ENCODE results near the gene MIDN. TPM values are rescaled to one million over a fixed set of nuclear protein-coding genes. Genes with fewer than 3 reads are reported as not detected.

MIDN gene
- total and polyA plus RNA-seq, 3 experiments from 2014 or later: 14.6 to 45.3 (median 39.8) TPM

DNA sequence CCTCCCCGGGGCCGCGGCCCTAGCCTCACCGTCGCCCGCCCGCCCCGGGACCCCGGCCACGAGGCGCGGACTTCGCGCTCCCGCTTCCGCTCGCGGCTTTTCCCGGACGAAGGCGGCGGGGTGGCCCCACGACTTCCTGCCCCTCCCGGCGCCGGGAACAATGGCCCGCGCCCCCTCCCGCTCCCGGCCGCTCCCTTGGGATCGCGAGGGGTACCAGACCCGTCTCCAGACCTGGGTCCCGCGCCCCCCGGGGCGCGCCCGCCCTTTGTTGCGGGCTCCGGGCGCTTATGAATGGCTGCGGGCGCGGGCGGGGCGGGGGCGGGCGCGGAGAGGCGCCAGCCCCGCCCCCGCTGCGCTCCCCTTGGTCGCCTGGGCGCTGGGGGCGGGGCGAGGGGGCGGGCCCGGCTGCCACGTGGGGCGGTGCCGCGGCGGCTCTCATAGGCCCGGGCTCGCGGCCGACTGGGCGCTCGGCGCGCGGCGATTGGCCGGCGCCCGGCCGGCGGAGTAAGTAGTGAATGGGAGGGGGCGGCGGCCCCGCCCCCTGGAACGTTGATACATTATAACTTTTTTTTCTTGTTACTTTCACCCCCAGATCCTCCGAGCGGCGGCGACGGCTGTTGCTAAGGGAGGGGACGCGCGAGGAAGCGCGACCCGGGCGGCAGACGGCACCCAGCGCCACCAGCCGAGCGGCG is 1.1 kb downstream of the MIDN start:
- H3K4me1 ChIP-seq (ENCODE audit: insufficient read depth, low read length): peaks cover 32% of the 10 kb centered on the region
- DNase-seq: peak; percentile 88 to 96 (median 94)
- peaks cover 0 to 21% (median 0%) of the 10 kb centered on the region in 3 donors for H3K36me3 Mint-ChIP-seq
- peak overlapping the region; percentile 62 for H3K4me3 ChIP-seq (ENCODE audit: low read length)
- H3K27me3 Mint-ChIP-seq: peaks cover 0 to 8% of the 10 kb centered on the region in 2 donors
- no peaks in the 10 kb centered on the region for H3K9me3 Mint-ChIP-seq
- peaks cover 6% of the 10 kb centered on the region for H3K36me3 ChIP-seq (ENCODE audit: insufficient read depth, low read length)
- peak overlapping the region; percentile 80 to 100 (median 90) for H3K27ac Mint-ChIP-seq
- H3K4me3 Mint-ChIP-seq: peak overlapping the region; percentile 81 to 100 (median 90)
- peaks cover 4 to 20% (median 9%) of the 10 kb centered on the region in 3 donors for H3K4me1 Mint-ChIP-seq
- ChIA-PET POLR2A (interaction anchor here (1.0 to 2.2 kb wide), 4 partner anchors 11 to 20 kb away, joined by 3 to 22 read pairs (median 6); partner anchors contain the start of gene CIRBP), CTCF (interaction anchor here (1.0 kb wide), 3 partner anchors 17 to 20 kb away, joined by 4 to 8 read pairs (median 6); partner anchors contain the start of gene CIRBP)
- no peaks in the 10 kb centered on the region for H3K27me3 ChIP-seq (ENCODE audit: insufficient read depth, low read length, poor library complexity, severe bottlenecking)
- no peaks in the 10 kb centered on the region for H3K9me3 ChIP-seq (ENCODE audit: low read length)
- peak overlapping the region; percentile 92 for H3K27ac ChIP-seq (ENCODE audit: low read depth, low read length)

DNA sequence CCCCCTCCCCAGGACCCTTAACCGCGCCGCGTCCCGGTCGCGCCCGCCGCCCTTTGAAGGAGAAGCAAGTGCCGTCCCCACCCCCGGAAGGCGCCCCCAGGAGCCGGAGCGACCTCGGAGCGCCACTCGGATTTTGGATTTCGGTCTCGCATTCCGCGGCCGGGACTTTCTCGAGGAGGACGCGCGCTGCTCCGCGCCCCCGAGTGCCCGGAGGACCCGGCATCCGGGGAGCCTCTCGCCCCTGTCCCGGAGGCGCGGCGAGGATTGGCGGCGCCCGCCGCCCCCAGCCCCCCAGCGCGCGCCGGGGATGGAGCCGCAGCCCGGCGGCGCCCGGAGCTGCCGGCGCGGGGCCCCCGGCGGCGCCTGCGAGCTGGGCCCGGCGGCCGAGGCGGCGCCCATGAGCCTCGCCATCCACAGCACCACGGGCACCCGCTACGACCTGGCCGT is 1.6 kb downstream of the MIDN start:
- H3K36me3 ChIP-seq (ENCODE audit: insufficient read depth, low read length): peaks cover 12% of the 10 kb centered on the region
- peak in 1 of 5 donors; percentile 49 for DNase-seq

DNA sequence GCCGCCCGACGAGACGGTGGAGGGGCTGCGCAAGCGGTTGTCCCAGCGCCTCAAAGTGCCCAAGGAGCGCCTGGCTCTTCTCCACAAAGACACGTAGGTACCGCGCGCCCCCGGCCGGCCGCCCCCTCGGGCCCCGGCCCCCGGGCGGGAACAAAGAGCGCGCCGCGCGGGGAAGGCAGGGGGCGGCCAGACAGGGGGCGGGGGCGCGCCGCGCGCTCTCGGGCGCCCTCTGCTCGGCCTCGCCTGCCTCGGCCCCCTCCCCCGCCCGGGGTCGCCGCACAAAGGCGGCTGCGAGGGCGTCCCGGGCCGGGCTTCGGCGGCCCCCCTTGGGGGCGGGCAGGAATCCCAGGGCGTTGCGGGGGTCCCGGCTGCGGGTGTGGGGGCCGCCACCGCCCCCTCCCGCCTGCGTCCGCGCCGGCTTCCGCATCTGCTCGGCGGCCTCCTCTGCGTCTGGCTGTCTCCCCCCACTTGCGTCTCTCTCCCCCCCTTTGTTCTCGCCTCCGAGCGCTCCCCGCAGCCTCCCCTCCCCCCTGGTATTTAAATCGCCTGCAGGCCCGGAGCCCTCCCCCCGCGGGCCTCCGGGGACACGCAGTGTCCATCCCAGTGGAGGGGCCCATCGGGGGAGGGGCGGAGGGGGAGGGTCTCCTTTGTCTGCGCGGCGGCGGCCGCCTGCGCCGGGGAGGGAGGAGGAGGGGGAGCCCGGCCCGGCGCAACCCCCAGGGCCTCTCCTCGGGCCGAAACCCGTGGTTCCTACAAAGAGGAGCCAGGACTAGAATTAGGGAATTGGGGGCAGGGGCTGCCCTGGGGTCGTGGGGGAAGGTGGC is 2.3 kb downstream of the MIDN start:
- Histone ChIP-seq H3K36me3 (ENCODE audit: insufficient read depth, low read length) (peaks cover 18% of the 10 kb centered on the region), H3K27me3 (ENCODE audit: insufficient read depth, low read length, poor library complexity, severe bottlenecking) (no peaks in the 10 kb centered on the region), H3K4me1 (ENCODE audit: insufficient read depth, low read length) (peaks cover 33% of the 10 kb centered on the region), H3K27ac (ENCODE audit: low read depth, low read length) (peak overlapping the region; percentile 92), H3K9me3 (ENCODE audit: low read length) (no peaks in the 10 kb centered on the region), H3K4me3 (ENCODE audit: low read length) (peak overlapping the region; percentile 83)
- H3K27me3 Mint-ChIP-seq: peaks cover 0 to 10% of the 10 kb centered on the region in 2 donors
- peak overlapping the region; percentile 85 to 100 (median 96) for H3K27ac Mint-ChIP-seq
- ChIA-PET CTCF (interaction anchor here (1.0 kb wide), 1 partner anchor 16 kb away, joined by 6 read pairs; no protein-coding TSS in a partner anchor), POLR2A (interaction anchor here (0.6 to 3.5 kb wide), 6 partner anchors 9 to 166 kb away, joined by 3 to 86 read pairs (median 7); partner anchors contain the start of gene CIRBP)
- H3K4me3 Mint-ChIP-seq: peak overlapping the region; percentile 90 to 98 (median 95)
- DNase-seq: peak; percentile 58 to 87 (median 77)
- H3K4me1 Mint-ChIP-seq: peaks cover 5 to 27% (median 13%) of the 10 kb centered on the region in 3 donors
- no peaks in the 10 kb centered on the region for H3K9me3 Mint-ChIP-seq
- peaks cover 0 to 32% (median 3%) of the 10 kb centered on the region in 3 donors for H3K36me3 Mint-ChIP-seq

More for the DNA sequence above, 1.6 kb downstream of the MIDN start:
- peak overlapping the region; percentile 92 for H3K27ac ChIP-seq (ENCODE audit: low read depth, low read length)
- H3K27me3 Mint-ChIP-seq: peaks cover 0 to 10% of the 10 kb centered on the region in 2 donors
- no peaks in the 10 kb centered on the region for H3K9me3 Mint-ChIP-seq
- CTCF ChIA-PET: interaction anchor here (1.0 kb wide), 1 partner anchor 17 kb away, joined by 6 read pairs; no protein-coding TSS in a partner anchor
- POLR2A ChIA-PET: interaction anchor here (0.7 to 2.2 kb wide), 3 partner anchors 9 to 19 kb away, joined by 3 to 22 read pairs (median 6); partner anchors contain the start of gene CIRBP
- no peaks in the 10 kb centered on the region for H3K27me3 ChIP-seq (ENCODE audit: insufficient read depth, low read length, poor library complexity, severe bottlenecking)
- peak overlapping the region; percentile 80 to 100 (median 90) for H3K27ac Mint-ChIP-seq
- H3K9me3 ChIP-seq (ENCODE audit: low read length): no peaks in the 10 kb centered on the region
- peak overlapping the region; percentile 81 to 100 (median 90) for H3K4me3 Mint-ChIP-seq
- H3K4me3 ChIP-seq (ENCODE audit: low read length): peak overlapping the region; percentile 62
- peaks cover 5 to 21% (median 13%) of the 10 kb centered on the region in 3 donors for H3K4me1 Mint-ChIP-seq
- peaks cover 32% of the 10 kb centered on the region for H3K4me1 ChIP-seq (ENCODE audit: insufficient read depth, low read length)
- H3K36me3 Mint-ChIP-seq: peaks cover 0 to 25% (median 3%) of the 10 kb centered on the region in 3 donors

DNA sequence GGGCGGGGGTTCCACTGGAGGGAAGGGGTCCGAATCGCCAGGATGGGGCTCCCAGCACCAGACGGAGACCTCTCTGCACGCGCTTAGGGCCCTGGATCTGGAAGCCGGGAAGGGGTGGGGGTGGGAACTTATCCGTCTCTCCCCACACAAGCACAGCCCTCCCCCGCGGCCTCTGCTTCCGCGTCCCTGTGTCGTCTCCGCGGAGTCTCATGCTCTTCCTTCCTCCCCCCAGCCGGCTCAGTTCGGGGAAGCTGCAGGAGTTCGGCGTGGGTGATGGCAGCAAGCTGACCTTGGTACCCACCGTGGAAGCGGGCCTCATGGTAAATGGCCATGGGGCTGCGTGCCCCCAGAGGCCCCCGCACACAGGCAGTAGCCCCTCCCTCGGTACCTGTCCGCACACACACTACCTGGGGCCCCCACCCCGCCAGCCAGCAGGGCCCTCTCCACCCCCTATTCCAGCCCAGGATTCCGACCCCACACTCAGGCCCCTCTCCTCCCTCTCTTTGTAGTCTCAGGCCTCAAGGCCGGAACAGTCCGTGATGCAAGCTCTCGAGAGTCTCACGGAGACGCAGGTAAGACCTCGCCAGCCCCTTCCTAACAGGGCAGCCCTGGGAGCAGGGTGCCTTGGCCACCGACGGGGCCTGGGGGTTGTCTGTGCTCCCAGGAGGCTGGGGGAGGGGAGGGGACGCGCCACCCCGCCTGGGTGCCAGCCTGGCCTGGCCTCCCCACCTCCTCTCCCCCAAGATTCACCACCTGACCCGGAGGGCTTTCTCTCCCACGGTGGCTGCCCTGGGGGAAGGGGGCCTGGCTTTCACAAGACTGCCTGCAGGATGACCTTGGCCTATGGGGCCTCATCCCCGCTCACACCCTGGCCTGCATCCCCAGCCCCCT is 3.2 kb downstream of the MIDN start:
- ChIA-PET POLR2A (interaction anchor here (0.6 to 3.5 kb wide), 4 partner anchors 12 to 165 kb away, joined by 4 to 86 read pairs (median 8); partner anchors contain the start of gene CIRBP), CTCF (interaction anchor here (7.9 kb wide), 1 partner anchor 16 kb away, joined by 99 read pairs; the partner anchor contains the start of gene CIRBP)
- H3K4me1 Mint-ChIP-seq: peaks cover 5 to 29% (median 13%) of the 10 kb centered on the region in 3 donors
- peaks cover 0 to 41% (median 3%) of the 10 kb centered on the region in 3 donors for H3K36me3 Mint-ChIP-seq
- Histone ChIP-seq H3K27me3 (ENCODE audit: insufficient read depth, low read length, poor library complexity, severe bottlenecking) (no peaks in the 10 kb centered on the region), H3K27ac (ENCODE audit: low read depth, low read length) (peak overlapping the region; percentile 92), H3K4me1 (ENCODE audit: insufficient read depth, low read length) (peaks cover 39% of the 10 kb centered on the region), H3K36me3 (ENCODE audit: insufficient read depth, low read length) (peaks cover 22% of the 10 kb centered on the region), H3K9me3 (ENCODE audit: low read length) (no peaks in the 10 kb centered on the region), H3K4me3 (ENCODE audit: low read length) (peak overlapping the region; percentile 83)
- H3K27ac Mint-ChIP-seq: peak overlapping the region; percentile 85 to 100 (median 96)
- peak overlapping the region; percentile 90 to 98 (median 95) for H3K4me3 Mint-ChIP-seq
- DNase-seq: peak; percentile 59 to 81 (median 67)
- H3K9me3 Mint-ChIP-seq: no peaks in the 10 kb centered on the region
- peaks cover 0 to 10% of the 10 kb centered on the region in 2 donors for H3K27me3 Mint-ChIP-seq

DNA sequence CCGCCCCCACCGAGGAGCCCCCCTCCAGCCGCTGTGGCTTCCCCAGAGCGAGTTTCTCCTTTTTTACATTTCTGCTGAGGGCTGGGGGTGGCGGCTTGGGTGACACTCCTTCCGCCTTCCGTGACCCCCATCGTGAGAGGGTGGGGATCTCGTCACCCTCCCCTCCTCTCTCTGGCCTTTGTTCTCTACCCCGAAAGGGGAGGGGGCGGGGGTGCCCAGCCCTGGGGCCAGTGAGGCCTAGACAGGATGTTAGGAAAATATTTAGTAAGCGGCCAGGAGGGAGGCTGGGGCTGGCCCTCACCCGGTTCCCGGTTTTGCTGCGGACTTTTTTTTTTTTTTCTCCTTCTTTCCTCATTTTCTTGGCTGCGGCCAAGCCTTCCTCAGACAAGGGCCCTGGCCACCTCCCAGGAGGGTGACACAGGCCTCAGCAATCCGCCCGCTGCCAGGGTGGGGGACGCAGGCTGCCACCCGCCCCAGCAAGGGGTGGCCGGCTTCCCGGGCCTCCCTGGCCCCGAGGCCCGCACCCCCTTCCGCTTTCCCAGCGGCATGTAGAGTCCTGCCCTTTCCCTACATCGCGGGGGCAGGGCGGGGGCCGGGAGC is 3.9 kb downstream of the MIDN start:
- Histone ChIP-seq H3K4me1 (ENCODE audit: insufficient read depth, low read length) (peaks cover 46% of the 10 kb centered on the region), H3K36me3 (ENCODE audit: insufficient read depth, low read length) (peaks cover 22% of the 10 kb centered on the region), H3K4me3 (ENCODE audit: low read length) (peak overlapping the region; percentile 83), H3K27ac (ENCODE audit: low read depth, low read length) (peak overlapping the region; percentile 92), H3K9me3 (ENCODE audit: low read length) (no peaks in the 10 kb centered on the region), H3K27me3 (ENCODE audit: insufficient read depth, low read length, poor library complexity, severe bottlenecking) (no peaks in the 10 kb centered on the region)
- H3K27ac Mint-ChIP-seq: peak overlapping the region; percentile 70 to 100 (median 90)
- H3K36me3 Mint-ChIP-seq: peaks cover under 1 to 44% (median 3%) of the 10 kb centered on the region in 3 donors
- H3K4me3 Mint-ChIP-seq: peak overlapping the region; percentile 90 to 98 (median 95)
- POLR2A ChIA-PET: interaction anchor here (0.5 to 4.8 kb wide), 13 partner anchors 8 to 1533 kb away, joined by 3 to 86 read pairs (median 7); partner anchors contain the start of genes CIRBP, FAM174C, RNU6-2 and THOP1
- CTCF ChIA-PET: interaction anchor here (0.9 to 7.9 kb wide), 5 partner anchors 8 to 20 kb away, joined by 3 to 99 read pairs (median 5); partner anchors contain the start of gene CIRBP
- H3K27me3 Mint-ChIP-seq: peaks cover 0 to 10% of the 10 kb centered on the region in 2 donors
- DNase-seq: peak; percentile 55 to 89 (median 75)
- H3K9me3 Mint-ChIP-seq: no peaks in the 10 kb centered on the region
- peaks cover 6 to 33% (median 13%) of the 10 kb centered on the region in 3 donors for H3K4me1 Mint-ChIP-seq

DNA sequence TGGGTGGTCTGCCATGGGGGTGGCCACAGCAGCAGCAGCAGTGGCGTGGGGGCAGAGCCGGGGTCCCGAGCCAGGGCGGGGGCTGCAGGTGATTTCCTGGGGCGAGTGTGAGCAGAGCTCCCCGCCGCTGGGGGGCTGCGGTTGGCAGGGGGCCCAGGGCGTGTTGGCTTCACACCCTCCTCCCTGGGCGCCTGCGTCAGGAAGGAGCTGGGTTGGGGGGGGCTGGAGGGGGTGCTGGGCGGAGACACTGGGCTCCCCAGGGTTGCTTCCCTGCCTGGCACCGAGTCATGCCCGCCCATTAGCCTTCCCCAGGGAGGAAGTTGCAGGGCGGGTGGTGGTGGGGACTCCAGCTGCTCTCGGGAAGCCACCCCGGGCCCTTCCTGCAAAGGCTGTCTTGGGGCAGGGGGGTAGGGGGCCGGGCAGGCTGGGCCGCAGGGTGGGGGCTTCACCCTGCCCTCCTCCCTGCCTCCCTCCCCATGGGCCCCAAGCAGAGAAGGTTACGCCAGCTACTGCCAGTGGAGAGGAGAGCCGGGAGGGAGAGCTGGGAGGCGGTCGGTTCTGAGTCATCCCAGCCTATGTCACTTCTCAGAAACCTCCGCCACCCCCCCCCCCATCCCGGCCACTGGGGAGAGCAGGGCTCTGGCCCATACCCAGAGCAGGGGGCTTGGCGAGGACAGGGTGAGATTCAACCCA is 4.6 kb downstream of the MIDN start:
- peaks cover 0 to 10% of the 10 kb centered on the region in 2 donors for H3K27me3 Mint-ChIP-seq
- CTCF ChIA-PET: interaction anchor here (0.9 to 7.9 kb wide), 5 partner anchors 9 to 19 kb away, joined by 3 to 99 read pairs (median 5); partner anchors contain the start of gene CIRBP
- peaks cover 28% of the 10 kb centered on the region for H3K36me3 ChIP-seq (ENCODE audit: insufficient read depth, low read length)

More for the DNA sequence above, 4.6 kb downstream of the MIDN start:
- peaks cover 46% of the 10 kb centered on the region for H3K4me1 ChIP-seq (ENCODE audit: insufficient read depth, low read length)
- peaks cover 4 to 51% (median 7%) of the 10 kb centered on the region in 3 donors for H3K36me3 Mint-ChIP-seq
- no peaks in the 10 kb centered on the region for H3K9me3 ChIP-seq (ENCODE audit: low read length)
- DNase-seq: peak; percentile 77 to 93 (median 84)
- H3K9me3 Mint-ChIP-seq: no peaks in the 10 kb centered on the region
- peak overlapping the region; percentile 56 to 100 (median 86) for H3K27ac Mint-ChIP-seq
- peak overlapping the region; percentile 92 for H3K27ac ChIP-seq (ENCODE audit: low read depth, low read length)
- peak overlapping the region; percentile 55 to 98 (median 92) for H3K4me3 Mint-ChIP-seq
- POLR2A ChIA-PET: interaction anchor here (0.5 to 4.8 kb wide), 12 partner anchors 9 to 1532 kb away, joined by 3 to 86 read pairs (median 6); partner anchors contain the start of genes CIRBP, FAM174C, RNU6-2 and THOP1
- H3K27me3 ChIP-seq (ENCODE audit: insufficient read depth, low read length, poor library complexity, severe bottlenecking): no peaks in the 10 kb centered on the region
- peaks cover 13 to 39% (median 18%) of the 10 kb centered on the region in 3 donors for H3K4me1 Mint-ChIP-seq
- H3K4me3 ChIP-seq (ENCODE audit: low read length): peak overlapping the region; percentile 83

All from CD8-positive, alpha-beta memory T cell (primary cell).